Astrocyte of the spinal cord (primary cell): Measurements from ENCODE around the gene PPM1H.

Source experiments
- DNase-seq: peaks from one replicate; pipeline ENCODE4 v3.0.0; 2011; ENCODE audit warnings: low read depth, low spot score
- H3K4me3 ChIP-seq: 2 replicates; pipeline ENCODE4 v1.5.1; 2011; ENCODE audit warnings: low read depth, mild to moderate bottlenecking, low read length, moderate library complexity
- in situ Hi-C: cut with HindIII; loops from 2 replicates; pipeline ENCODE4 v1.10.0; 2017; ENCODE audit warnings: low sequenced_read_pairs
- TF ChIP-seq, protein P1 (sequence below): IDR thresholded peaks from 2 replicates; pipeline ENCODE4 v1.5.1; 2012; ENCODE audit warnings: low read depth, mild to moderate bottlenecking, low read length, inconsistent platforms

Gene PPM1H

GRCh38 chr12:62900686-62901272 is 34.2 kb downstream of the PPM1H start:
- in situ Hi-C loops, result no loop called here
- peak; percentile 11 for DNase-seq
- TF ChIP-seq, protein P1, sequence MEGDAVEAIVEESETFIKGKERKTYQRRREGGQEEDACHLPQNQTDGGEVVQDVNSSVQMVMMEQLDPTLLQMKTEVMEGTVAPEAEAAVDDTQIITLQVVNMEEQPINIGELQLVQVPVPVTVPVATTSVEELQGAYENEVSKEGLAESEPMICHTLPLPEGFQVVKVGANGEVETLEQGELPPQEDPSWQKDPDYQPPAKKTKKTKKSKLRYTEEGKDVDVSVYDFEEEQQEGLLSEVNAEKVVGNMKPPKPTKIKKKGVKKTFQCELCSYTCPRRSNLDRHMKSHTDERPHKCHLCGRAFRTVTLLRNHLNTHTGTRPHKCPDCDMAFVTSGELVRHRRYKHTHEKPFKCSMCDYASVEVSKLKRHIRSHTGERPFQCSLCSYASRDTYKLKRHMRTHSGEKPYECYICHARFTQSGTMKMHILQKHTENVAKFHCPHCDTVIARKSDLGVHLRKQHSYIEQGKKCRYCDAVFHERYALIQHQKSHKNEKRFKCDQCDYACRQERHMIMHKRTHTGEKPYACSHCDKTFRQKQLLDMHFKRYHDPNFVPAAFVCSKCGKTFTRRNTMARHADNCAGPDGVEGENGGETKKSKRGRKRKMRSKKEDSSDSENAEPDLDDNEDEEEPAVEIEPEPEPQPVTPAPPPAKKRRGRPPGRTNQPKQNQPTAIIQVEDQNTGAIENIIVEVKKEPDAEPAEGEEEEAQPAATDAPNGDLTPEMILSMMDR, result no peak
- no peak overlapping the region for H3K4me3 ChIP-seq

GRCh38 chr12:62899568-62900390 is 35.2 kb downstream of the PPM1H start:
- H3K4me3 ChIP-seq, result no peak overlapping the region
- in situ Hi-C loops, result no loop called here
- DNase-seq, result no peak
- TF ChIP-seq, protein P1, result no peak

DNA sequence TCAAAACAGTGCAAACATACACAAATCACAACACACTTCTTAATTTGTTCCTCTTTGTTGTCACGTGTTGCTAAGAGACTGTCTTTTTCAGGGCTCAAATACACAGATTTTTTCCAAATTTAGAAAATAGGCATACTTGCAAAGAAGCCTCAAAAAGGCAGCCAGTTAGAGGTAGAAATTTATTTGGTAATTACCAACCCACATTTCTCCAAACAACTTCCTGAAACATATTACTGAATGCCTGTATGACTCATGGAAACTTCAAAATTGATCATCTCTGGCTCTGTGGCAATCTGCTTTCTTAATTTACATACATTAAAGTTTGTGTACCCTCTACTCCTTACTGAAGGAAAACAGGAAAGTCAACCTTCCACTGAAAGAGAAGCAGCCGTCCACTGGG is 36.4 kb downstream of the PPM1H start:
- in situ Hi-C loops, result no loop called here
- TF ChIP-seq, protein P1, result no peak
- DNase-seq, result no peak
- H3K4me3 ChIP-seq, result no peak overlapping the region

- DNase-seq, result no peak
- TF ChIP-seq, protein P1, result no peak
- in situ Hi-C loops, result no loop called here
- H3K4me3 ChIP-seq, result no peak overlapping the region
Observed at GRCh38 chr12:62895351-62895877, 39.5 kb downstream of the PPM1H start.

- DNase-seq, result no peak
- TF ChIP-seq, protein P1, result no peak
- no peak overlapping the region for H3K4me3 ChIP-seq
- in situ Hi-C loops, result no loop called here
Observed at GRCh38 chr12:62893276-62893675, 41.7 kb downstream of the PPM1H start.

DNA sequence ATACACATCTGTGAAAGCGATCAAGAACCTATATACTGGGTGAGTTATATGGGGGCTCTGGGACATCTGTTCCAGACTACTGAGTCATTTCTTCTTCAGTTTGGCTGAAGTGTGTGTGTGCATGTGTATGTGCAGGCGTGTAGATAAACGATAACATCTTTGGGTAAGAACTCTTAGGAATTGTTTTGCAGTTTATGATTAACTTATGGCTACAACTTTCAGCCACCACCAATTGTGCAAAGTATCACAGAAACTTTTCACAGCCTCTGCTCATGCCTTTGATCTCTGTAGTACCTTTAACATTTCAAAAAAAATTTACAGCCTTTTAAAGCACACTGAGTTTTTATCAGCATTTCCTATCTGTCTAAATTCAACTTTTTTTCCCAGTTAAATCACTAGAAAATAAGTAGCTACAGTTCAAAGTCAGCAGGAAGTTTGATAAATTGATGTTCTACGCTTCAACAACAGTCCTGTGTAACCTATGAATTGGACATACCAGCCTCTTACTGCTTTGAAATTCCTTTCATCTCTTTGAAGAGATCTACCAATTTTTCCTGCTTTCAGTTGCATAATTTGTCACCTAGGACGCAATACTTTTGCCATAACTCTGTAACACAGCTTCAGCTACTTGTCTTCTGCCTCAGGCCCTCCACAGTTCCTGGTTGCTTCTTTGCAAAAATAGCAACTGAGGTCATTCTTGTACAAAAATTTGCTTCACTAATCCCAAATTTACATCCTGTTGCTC is 43.0 kb downstream of the PPM1H start:
- DNase-seq, result no peak
- in situ Hi-C loops, result no loop called here
- H3K4me3 ChIP-seq, result no peak overlapping the region
- TF ChIP-seq, protein P1, result no peak
